ENCODE data around the gene OR52E6.

Gene OR52E6

GRCh38 chr11:5803982-5804381, 37.7 kb downstream of the OR52E6 start:
- in situ Hi-C loops (cut with MboI; ENCODE audit: low sequenced_read_pairs): no loop called here

DNA sequence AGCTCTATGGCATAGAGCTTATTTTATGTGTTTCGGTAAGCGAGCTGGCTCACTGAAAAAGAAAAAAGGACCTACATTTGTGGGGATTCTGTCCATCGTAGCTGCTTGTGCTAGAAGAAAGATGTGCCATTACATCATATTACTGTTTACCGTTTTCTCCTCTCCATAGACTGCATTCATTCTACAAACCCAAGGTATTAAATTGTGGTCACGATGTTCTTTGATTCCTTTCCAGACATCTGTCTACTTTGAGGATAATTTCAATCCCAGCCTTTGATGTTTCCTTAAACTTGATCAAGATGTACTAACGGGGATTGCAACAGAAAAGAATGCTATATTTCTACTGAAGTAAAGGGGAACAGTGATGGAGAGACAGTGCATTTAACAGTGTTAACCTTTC, 45.2 kb downstream of the OR52E6 start:
- in situ Hi-C loops (cut with MboI; ENCODE audit: low sequenced_read_pairs): no loop called here

GRCh38 chr11:5791165-5791564, 50.5 kb downstream of the OR52E6 start, which contains the start of gene OR52N1:
Gene OR52N1 (minus strand): TSS chr11:5791265. CDS start chr11:5788816, 2,449 bp downstream.
- in situ Hi-C loops (cut with MboI; ENCODE audit: low sequenced_read_pairs): no loop called here
